Stimulated activated effector memory CD8-positive, alpha-beta T cell treated with anti-CD3 and anti-CD28 coated beads, Interleukin-12 subunit alpha, Interleukin-12 subunit beta, amount 100 ng/mL, for 72 hours (primary cell): Measurements from ENCODE around the gene HSBP1L1.
A peak's percentile ranks its signal among the peaks of the same experiment; 100 is the strongest.
"Not testable (repeated sequence)": the region's sequence is repeated elsewhere in the genome, so short reads cannot be mapped to it uniquely, and the experiment has no call there.

ENCODE experiments used
- ATAC-seq: fragments of 150-1000 bp; cut with Tn5 transposase; 2 replicates; pipeline ENCODE4 v1.10.0; 2021
- DNase-seq, 2 donors: peaks; one replicate each; pipeline ENCODE4 v3.0.0; 2021 to 2022; ENCODE audit warnings: low spot score in 2 of 2
- H3K27ac Mint-ChIP-seq: one replicate; pipeline ENCODE4 v1.8.0; 2022; ENCODE audit warnings: mild to moderate bottlenecking, mixed read lengths
- H3K36me3 Mint-ChIP-seq: one replicate; pipeline ENCODE4 v1.8.0; 2022; ENCODE audit warnings: mild to moderate bottlenecking, mixed read lengths
- H3K4me1 Mint-ChIP-seq: one replicate; pipeline ENCODE4 v1.8.0; 2022; ENCODE audit warnings: mixed read lengths
- H3K4me3 Mint-ChIP-seq: one replicate; pipeline ENCODE4 v1.8.0; 2022; ENCODE audit warnings: mild to moderate bottlenecking, mixed read lengths
- H3K9me3 Mint-ChIP-seq: one replicate; pipeline ENCODE4 v1.8.0; 2022; ENCODE audit warnings: mixed read lengths

Gene HSBP1L1

DNA sequence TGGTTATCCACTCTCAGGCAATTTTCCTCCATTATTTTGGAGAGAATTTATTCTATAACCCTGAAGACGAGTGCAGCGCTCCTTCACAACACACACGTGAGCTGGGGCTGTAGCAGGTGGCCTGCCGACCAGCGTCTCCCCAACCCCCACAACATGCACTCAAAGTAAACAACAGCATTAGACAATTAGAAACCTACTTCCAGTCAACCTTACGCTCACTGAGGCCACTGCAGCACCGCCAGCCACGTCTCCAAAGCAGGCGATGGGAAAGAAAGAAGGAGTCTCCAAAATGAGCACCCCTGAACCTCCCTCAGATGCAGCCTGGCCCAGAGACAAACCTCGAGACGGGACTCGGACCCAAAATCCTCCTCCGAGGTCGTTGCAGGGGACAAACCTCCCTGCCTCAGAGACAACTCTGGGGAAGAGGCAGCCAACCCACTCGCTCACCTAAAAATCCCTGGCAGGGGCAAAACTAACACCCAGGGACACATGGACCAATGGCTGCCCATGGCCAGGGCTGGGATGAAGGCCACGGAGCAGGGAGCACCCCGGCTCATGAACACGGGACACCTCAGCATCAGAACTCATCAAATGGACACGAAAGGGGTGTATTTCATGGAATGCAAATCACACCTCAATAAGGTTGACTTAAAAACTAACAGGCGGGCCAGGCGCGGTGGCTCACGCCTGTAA is 15.6 kb upstream of the HSBP1L1 start:
- Mint-ChIP-seq H3K4me3 (peak overlapping the region; percentile 74), H3K4me1 (peaks cover 56% of the 10 kb centered on the region), H3K9me3 (no peaks in the 10 kb centered on the region), H3K36me3 (peaks cover 24% of the 10 kb centered on the region), H3K27ac (no peak overlapping the region)
- ATAC-seq (no peak), DNase-seq (no peak)

DNA sequence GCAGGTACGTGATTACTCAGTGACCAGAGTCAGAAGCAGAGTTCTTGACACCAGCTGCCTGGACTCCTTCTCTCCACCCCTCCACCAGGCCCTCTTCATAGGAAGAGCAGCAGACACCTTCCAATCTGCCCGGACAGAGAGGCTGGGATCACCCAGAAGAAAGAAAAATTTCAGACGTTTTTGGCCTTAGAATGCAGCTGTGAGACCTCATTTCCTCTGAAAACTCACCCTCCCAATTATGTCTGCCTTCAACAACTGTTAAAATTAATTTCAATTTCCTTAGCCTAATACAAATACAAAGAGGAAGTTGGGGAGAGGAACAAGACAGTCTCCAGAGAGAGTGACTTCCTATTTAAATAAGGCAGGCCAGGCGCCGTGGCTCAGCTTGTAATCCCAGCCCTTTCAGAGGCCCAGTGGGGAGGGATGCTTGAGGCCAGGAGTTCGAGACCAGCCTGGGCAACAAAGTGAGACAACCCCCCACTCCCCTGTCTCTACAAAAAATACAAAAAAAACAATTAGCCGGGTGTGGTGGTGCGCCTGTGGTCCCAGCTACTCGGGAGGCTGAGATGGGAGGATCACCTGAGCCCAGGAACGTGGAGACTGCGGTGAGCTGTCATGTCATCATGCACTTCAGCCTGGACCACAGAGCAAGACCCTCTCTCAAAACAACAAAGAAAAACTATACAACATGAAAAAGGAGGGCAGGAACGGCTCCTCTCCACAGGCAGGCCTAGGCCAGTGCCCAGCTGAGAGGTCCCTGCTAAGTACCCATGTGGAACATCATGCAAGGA is 14.6 kb upstream of the HSBP1L1 start:
- peak overlapping the region; percentile 65 for H3K27ac Mint-ChIP-seq
- H3K36me3 Mint-ChIP-seq = peaks cover 24% of the 10 kb centered on the region
- no peaks in the 10 kb centered on the region for H3K9me3 Mint-ChIP-seq
- DNase-seq = no peak
- peaks cover 56% of the 10 kb centered on the region for H3K4me1 Mint-ChIP-seq
- H3K4me3 Mint-ChIP-seq = peak overlapping the region; percentile 74
- ATAC-seq = no peak

DNA sequence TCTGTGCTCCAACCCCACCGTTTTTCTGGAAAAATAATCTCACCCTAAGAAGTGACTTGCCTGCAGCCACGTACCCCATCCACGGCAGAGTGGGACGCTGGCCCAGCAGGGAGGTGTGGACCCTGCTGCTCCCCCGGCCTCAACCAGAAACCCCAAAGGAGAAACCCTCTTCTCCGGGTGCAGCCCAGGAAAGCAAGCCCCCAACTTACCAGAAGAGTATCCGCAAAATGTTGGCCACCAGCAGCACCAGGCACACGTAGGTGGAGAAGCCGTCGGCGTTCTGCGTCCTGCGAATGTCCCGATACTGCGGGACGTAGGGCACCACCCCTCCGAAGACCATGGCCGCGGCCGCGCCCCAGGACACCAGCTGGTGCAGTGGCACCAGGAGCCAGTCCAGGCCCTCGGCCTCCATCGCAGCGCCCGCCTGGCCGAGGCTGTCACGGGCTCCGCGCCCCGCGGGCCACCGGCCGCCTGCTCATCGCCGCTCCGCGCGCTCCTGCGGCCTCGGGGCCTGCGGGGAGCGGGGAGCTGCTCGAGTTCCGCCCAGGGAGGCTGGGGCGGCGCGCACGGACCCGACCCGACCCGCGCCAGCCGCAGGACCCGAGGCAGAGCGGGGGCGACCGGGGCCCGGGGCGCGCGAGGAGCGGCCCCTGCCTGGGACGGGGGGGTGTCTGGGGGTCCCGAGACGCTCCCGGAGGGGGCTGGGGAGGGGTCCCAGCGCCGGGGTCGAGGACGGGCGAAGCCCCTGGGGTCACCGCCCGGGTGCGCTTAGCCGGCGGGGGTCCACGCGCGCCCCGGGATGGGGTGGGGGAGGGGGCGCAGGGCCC is 13.7 kb upstream of the HSBP1L1 start:
- no peaks in the 10 kb centered on the region for H3K9me3 Mint-ChIP-seq
- H3K27ac Mint-ChIP-seq = peak overlapping the region; percentile 65
- peaks cover 55% of the 10 kb centered on the region for H3K4me1 Mint-ChIP-seq
- ATAC-seq = peak; percentile 43
- H3K4me3 Mint-ChIP-seq = peak overlapping the region; percentile 74
- H3K36me3 Mint-ChIP-seq = peaks cover 24% of the 10 kb centered on the region
- DNase-seq = peak in 1 of 2 donors; percentile 54

DNA sequence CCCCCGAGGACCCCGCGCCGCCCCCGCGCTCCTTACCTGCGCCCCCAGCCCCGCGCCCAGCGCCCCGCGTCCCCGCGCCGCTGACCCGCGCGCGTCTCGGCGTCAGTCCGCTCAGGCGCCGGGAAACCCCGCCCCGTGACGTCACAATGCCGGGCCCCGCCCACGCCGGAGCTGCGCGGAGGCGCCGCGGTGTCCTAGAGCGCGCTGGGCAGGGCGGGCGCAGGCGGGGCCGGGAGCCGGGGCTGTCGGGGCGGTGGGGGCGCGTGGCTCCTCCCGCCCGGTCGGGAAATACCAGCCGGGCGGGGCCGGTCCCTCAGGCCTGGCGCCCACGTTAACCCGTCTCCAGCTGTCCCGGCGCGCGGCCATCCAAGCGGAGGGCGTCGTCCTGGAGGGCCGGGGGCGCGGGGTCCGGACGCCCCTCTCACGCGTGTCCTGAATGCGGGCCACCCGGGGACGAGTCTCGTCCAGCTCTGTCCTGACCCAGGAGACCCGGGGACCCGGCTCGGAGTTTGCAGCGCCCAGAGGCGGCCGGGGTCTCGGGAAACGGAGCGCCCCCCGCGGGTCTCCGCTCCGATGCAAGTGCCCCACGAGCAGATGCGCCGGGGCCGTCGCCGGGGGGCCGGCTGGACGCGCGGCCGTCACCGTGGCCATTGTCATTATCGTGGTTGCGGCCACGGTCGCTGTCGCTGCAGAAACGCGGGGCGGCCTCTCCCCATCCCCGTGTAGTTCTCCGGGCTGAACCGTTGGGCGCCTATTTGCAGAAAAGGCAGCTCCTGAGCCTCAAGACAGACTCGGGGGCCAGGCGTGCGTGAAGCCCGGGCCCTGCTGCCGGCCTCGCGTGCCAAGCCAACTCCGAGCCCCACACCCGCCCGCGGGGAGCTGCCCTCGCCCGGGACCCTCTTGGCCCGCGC is 12.6 kb upstream of the HSBP1L1 start, which contains the start of gene SLC66A2:
Gene SLC66A2 (minus strand): TSS at position 109 of the 911 bp plus-strand sequence. CDS start 727 bp downstream, outside the sequence.
- Mint-ChIP-seq H3K36me3 (peaks cover 24% of the 10 kb centered on the region), H3K4me1 (peaks cover 54% of the 10 kb centered on the region), H3K9me3 (no peaks in the 10 kb centered on the region), H3K27ac (peak within 1 kb of the TSS; percentile 65), H3K4me3 (peak within 1 kb of the TSS; percentile 74)
- DNase-seq (peak; percentile 94 to 97), ATAC-seq (peak; percentile 85)

DNA sequence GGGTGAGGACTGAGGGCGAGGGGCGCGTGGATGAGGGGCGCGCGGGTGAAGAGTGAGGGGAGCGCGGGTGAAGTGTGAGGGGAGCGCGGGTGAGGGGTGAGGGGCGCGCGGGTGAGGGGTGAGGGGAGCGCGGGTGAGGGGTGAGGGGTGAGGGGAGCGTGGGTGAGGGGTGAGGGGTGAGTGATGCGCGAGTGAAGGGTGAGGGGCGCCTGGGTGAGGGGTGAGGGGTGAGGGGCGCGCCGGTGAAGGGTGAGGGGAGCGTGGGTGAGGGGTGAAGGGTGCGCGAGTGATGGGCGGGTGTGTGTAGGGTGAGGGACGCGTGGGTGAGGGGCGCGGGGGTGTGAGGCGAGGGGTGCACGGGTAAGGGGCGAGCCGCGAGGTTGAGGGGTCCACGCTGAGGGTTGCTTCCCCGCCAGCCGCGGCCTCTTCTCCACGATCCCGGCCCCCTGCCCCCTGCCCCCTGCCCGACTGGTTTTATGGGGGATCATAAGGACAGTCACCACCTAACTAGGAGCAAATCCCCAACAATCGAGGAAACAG is 11.9 kb upstream of the HSBP1L1 start:
- no peaks in the 10 kb centered on the region for H3K9me3 Mint-ChIP-seq
- peaks cover 54% of the 10 kb centered on the region for H3K4me1 Mint-ChIP-seq
- H3K27ac Mint-ChIP-seq = no peak overlapping the region
- DNase-seq (no peak), ATAC-seq (no peak)
- H3K36me3 Mint-ChIP-seq = peaks cover 24% of the 10 kb centered on the region
- H3K4me3 Mint-ChIP-seq = peak overlapping the region; percentile 34

DNA sequence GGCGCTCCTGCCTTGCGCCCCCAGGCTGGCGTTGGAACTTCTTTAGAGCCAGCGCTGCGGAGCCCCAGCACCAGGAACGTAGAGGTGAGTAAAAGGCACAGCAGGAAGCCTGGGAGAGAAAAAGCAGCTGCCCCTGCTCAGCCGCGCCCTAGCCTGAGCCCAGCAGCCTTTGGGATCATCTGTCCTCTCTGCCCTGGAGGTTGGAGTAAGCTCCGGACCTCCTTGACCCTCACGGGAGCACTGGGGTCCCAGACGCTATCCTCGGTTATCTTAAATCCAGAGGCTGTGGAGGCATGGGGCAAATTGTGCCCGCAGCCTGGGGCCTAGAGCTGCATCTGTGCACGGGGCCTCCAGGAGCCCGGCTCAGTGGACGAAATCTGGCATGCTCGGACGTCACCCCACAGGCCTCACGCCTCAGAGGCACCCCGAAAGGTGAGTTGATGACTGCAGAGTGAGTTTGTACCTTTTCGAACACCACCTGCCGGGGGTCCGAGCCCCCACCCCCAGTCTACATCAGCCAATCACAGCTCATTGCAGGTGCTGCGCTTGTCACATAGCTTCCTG is 11.4 kb upstream of the HSBP1L1 start:
- DNase-seq (no peak), ATAC-seq (no peak)
- Mint-ChIP-seq H3K4me3 (peak overlapping the region; percentile 34), H3K9me3 (no peaks in the 10 kb centered on the region), H3K4me1 (peaks cover 53% of the 10 kb centered on the region), H3K36me3 (peaks cover 24% of the 10 kb centered on the region), H3K27ac (no peak overlapping the region)

DNA sequence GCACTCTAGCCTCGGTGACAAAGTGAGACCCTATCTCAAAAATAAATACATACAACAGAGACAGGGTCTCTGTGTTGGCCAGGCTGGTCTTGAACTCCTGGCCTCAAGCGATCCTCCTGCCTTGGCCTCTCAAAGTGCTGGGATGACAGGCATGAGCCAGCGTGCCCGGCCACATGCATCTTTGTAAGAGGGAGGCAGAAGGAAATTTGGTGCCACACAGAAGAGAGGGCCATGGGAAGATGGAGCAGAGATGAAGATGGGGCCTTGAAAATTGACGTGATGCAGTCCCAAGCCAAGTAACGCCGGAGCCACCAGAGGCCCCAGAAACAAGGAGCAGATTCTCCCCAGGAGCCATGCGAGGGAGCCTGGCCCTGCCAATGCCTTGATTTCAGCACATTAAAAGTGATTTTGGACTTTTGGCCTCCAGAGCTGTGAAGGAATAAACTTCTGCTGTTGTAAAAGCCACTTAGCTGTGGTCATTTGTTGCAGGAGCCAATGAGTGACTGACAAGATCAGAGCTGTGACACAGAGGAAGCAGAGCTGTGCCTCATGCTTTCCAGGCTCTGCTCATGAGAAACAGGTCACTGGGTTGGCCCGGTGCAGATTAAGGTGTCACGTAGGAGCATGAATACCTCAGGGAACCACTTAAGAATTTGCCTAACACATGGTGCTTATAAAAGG is 10.3 kb upstream of the HSBP1L1 start:
- H3K36me3 Mint-ChIP-seq = peaks cover 15% of the 10 kb centered on the region
- peak overlapping the region; percentile 2 for H3K27ac Mint-ChIP-seq
- H3K4me3 Mint-ChIP-seq = peak overlapping the region; percentile 3
- DNase-seq (no peak), ATAC-seq (peak; percentile 70)
- peaks cover 43% of the 10 kb centered on the region for H3K4me1 Mint-ChIP-seq
- no peaks in the 10 kb centered on the region for H3K9me3 Mint-ChIP-seq

DNA sequence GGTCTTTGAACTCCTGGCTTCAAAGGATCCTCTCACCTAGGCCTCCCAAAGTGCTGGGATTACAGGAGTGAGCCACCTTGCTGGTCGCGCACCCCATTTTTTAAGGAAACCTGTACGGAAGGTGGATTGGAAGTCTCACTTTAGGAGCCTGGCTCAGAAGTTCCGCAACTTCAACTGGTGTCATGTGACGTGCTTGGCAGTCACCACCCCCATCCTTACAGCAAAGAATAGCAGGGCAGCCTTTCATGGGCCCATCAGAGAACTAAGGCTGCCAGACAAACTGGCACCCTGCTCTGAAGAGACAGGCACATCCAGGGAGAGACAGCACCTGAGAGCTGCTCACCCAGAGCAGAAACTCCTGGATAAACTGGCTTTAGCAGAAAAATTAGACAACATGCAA is 9.7 kb upstream of the HSBP1L1 start:
- H3K36me3 Mint-ChIP-seq = peaks cover 8% of the 10 kb centered on the region
- no peak for ATAC-seq
- peak overlapping the region; percentile 2 for H3K27ac Mint-ChIP-seq
- H3K4me1 Mint-ChIP-seq = peaks cover 36% of the 10 kb centered on the region
- DNase-seq = no peak
- peak overlapping the region; percentile 8 for H3K4me3 Mint-ChIP-seq
- no peaks in the 10 kb centered on the region for H3K9me3 Mint-ChIP-seq

DNA sequence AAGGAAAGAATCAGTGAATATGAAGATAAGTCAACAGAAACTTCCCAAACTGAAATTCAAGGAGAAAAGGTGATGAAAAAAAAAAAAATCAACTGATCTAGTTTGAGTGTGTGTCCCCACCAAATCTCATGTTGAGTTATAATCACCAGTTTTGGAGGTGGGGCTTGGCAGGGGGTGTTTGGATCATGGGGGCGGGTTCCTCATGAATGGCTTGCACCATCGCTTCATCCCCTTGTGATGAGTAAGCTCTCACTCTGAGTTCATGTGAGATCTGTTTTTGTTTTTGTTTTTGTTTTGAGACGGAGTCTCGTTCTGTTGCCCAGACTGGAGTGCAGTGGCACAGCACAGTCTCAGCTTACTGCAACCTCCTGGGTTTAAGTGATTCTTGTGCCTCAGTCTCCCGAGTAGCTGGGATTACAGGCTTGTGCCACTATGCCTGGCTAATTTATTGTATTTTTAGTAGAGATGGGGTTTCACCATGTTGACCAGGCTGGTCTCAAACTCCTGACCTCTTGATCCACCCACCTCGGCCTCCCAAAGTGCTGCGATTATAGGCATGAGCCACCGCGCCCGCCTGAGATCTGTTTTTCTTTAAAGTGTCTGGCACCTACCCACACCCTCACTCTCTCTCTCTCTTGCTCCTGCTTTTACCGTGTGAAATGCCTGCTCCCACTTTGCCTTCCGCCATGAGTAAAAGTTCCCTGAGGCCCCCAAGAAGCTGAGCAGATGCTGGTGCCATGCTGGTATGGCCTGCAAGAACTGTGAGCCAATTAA is 9.0 kb upstream of the HSBP1L1 start:
- H3K36me3 Mint-ChIP-seq = peaks cover under 1% of the 10 kb centered on the region
- H3K27ac Mint-ChIP-seq = peak overlapping the region; percentile 2
- H3K4me3 Mint-ChIP-seq = peak overlapping the region; percentile 8
- DNase-seq (no peak), ATAC-seq (peak; percentile 59)
- no peaks in the 10 kb centered on the region for H3K9me3 Mint-ChIP-seq
- peaks cover 29% of the 10 kb centered on the region for H3K4me1 Mint-ChIP-seq

DNA sequence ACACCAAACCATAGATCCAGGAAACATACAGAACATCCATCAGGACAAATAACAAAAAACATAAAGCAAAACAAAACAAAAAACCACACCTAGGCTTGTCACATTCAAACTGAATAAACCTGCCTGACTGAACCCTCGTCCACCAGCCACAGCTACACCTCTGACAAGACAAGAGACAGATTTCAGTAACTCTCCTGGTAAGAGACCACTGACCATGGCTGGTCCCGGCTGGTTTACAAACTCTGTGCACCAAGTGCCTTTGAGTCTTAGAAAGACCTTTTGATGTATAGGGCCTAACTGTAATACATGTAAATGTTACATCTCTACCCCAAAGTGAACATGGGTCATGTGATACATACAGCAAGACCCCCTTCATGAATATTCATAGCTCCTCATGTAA is 8.2 kb upstream of the HSBP1L1 start:
- Mint-ChIP-seq H3K27ac (no peak overlapping the region), H3K36me3 (no peaks in the 10 kb centered on the region), H3K4me3 (no peak overlapping the region), H3K4me1 (peaks cover 27% of the 10 kb centered on the region), H3K9me3 (no peaks in the 10 kb centered on the region)
- ATAC-seq = no peak
- DNase-seq = no peak

DNA sequence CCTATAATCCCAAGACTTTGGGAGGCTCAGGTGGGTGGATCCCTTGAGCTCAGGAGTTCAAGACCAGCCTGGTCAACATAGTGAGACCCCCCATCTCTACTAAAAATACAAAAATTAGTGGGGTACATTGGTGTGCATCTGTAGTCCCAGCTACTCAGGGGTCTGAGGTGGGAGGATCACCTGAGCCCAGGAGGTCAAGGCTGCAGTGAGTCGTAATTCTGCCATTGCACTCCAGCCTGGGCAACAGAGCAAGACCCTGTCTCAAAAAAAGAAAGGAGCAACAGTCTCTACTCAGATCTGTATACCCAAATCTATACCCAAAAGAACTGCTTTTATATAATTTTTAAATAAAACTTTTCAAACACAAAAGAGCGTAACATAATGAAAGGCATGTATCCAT is 5.5 kb upstream of the HSBP1L1 start:
- DNase-seq (no peak), ATAC-seq (no peak)
- Mint-ChIP-seq H3K4me1 (peaks cover 44% of the 10 kb centered on the region), H3K4me3 (no peak overlapping the region), H3K36me3 (peaks cover 10% of the 10 kb centered on the region), H3K9me3 (no peaks in the 10 kb centered on the region), H3K27ac (no peak overlapping the region)

DNA sequence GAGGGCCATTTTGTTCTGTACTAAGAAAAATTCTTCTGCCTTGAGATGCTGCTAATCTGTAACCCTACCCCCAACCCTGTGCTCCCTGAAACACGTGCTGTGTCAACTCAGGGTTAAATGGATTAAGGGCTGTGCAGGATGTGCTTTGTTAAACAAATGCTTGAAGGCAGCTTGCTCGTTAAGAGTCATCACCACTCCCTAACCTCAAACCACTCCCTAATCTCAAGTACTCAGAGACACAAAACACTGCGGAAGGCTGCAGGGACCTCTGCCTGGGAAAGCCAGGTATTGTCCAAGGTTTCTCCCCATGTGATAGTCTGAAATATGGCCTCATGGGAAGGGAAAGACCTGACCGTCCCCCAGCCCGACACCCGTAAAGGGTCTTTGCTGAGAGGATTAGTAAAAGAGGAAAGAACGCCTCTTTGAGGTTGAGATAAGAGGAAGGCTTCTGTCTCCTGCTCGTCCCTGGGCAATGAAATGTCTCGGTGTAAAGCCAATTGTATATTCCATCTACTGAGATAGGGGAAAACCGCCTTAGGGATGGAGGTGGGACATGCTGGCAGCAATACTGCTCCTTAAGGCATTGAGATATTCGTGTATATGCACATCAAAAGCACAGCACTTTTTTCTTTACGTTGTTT is 4.2 kb upstream of the HSBP1L1 start:
- Mint-ChIP-seq H3K4me3 (peak overlapping the region; percentile 4), H3K4me1 (peaks cover 33% of the 10 kb centered on the region)

More for the DNA sequence above, 4.2 kb upstream of the HSBP1L1 start:
- not testable (repeated sequence) for DNase-seq, H3K9me3 Mint-ChIP-seq, H3K27ac Mint-ChIP-seq, ATAC-seq
- peaks cover 10% of the 10 kb centered on the region for H3K36me3 Mint-ChIP-seq
